Measurements from ENCODE around the gene ZNF780A. TPM values are rescaled to one million over a fixed set of nuclear protein-coding genes. Genes with fewer than 3 reads are reported as not detected.
"Not testable (repeated sequence)": the region's sequence is repeated elsewhere in the genome, so short reads cannot be mapped to it uniquely, and the experiment has no call there.

The ZNF780A gene
- total RNA-seq, 1 experiment from 2014 or later = 9.7 TPM

- peaks cover 79% of the 10 kb centered on the region for H3K27me3 Mint-ChIP-seq (ENCODE audit: insufficient read depth, unreplicated experiment)
- no peak for DNase-seq (ENCODE audit: unreplicated experiment)
- H3K27ac Mint-ChIP-seq (ENCODE audit: low read depth, unreplicated experiment) = no peak overlapping the region
- CTCF ChIA-PET = interaction anchor here (0.9 kb wide), 2 partner anchors 11 to 15 kb away, joined by 3 to 6 read pairs; no protein-coding TSS in a partner anchor
- POLR2A ChIA-PET = no interaction called here
- no peak overlapping the region for H3K4me3 Mint-ChIP-seq (ENCODE audit: unreplicated experiment)
- H3K36me3 Mint-ChIP-seq (ENCODE audit: insufficient read depth, unreplicated experiment) = no peaks in the 10 kb centered on the region
- peaks cover 18% of the 10 kb centered on the region for H3K9me3 Mint-ChIP-seq (ENCODE audit: unreplicated experiment)
- intact Hi-C loops (cut with micrococcal nuclease) = no loop called here
- BruUV-seq (replicated peaks) = no TSS peak
- H3K4me1 Mint-ChIP-seq (ENCODE audit: insufficient read depth, unreplicated experiment) = no peaks in the 10 kb centered on the region
- TF ChIP-seq, protein P1, sequence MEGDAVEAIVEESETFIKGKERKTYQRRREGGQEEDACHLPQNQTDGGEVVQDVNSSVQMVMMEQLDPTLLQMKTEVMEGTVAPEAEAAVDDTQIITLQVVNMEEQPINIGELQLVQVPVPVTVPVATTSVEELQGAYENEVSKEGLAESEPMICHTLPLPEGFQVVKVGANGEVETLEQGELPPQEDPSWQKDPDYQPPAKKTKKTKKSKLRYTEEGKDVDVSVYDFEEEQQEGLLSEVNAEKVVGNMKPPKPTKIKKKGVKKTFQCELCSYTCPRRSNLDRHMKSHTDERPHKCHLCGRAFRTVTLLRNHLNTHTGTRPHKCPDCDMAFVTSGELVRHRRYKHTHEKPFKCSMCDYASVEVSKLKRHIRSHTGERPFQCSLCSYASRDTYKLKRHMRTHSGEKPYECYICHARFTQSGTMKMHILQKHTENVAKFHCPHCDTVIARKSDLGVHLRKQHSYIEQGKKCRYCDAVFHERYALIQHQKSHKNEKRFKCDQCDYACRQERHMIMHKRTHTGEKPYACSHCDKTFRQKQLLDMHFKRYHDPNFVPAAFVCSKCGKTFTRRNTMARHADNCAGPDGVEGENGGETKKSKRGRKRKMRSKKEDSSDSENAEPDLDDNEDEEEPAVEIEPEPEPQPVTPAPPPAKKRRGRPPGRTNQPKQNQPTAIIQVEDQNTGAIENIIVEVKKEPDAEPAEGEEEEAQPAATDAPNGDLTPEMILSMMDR (IDR thresholded peaks at IDR 0.05; ENCODE audit: unreplicated experiment) = no peak
These were observed 38.2 kb upstream of the ZNF780A start for GRCh38 chr19:40128991-40129390.

GRCh38 chr19:40119380-40119779, 28.6 kb upstream of the ZNF780A start:
- CTCF ChIA-PET = no interaction called here
- Mint-ChIP-seq H3K27me3 (ENCODE audit: insufficient read depth, unreplicated experiment) (peaks cover 33% of the 10 kb centered on the region), H3K27ac (ENCODE audit: low read depth, unreplicated experiment) (no peak overlapping the region), H3K4me3 (ENCODE audit: unreplicated experiment) (no peak overlapping the region), H3K36me3 (ENCODE audit: insufficient read depth, unreplicated experiment) (no peaks in the 10 kb centered on the region), H3K4me1 (ENCODE audit: insufficient read depth, unreplicated experiment) (no peaks in the 10 kb centered on the region), H3K9me3 (ENCODE audit: unreplicated experiment) (peaks cover 7% of the 10 kb centered on the region)
- no TSS peak for BruUV-seq (replicated peaks)
- intact Hi-C loops (cut with micrococcal nuclease) = no loop called here
- DNase-seq (ENCODE audit: unreplicated experiment) = no peak
- TF ChIP-seq, protein P1 (IDR thresholded peaks at IDR 0.05; ENCODE audit: unreplicated experiment) = no peak
- POLR2A ChIA-PET = no interaction called here

DNA sequence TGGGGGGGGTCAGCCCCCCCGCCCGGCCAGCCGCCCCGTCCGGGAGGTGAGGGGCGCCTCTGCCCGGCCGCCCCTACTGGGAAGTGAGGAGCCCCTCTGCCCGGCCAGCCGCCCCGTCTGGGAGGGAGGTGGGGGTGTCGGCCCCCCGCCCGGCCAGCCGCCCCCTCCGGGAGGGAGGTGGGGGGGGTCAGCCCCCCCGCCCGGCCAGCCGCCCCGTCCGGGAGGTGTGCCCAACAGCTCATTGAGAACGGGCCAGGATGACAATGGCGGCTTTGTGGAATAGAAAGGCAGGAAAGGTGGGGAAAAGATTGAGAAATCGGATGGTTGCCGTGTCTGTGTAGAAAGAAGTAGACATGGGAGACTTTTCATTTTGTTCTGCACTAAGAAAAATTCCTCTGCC, 27.9 kb upstream of the ZNF780A start:
- BruUV-seq (replicated peaks); H3K4me3 Mint-ChIP-seq (ENCODE audit: unreplicated experiment); H3K27ac Mint-ChIP-seq (ENCODE audit: low read depth, unreplicated experiment); H3K36me3 Mint-ChIP-seq (ENCODE audit: insufficient read depth, unreplicated experiment); DNase-seq (ENCODE audit: unreplicated experiment); H3K4me1 Mint-ChIP-seq (ENCODE audit: insufficient read depth, unreplicated experiment); intact Hi-C loops (cut with micrococcal nuclease); CTCF ChIA-PET; H3K9me3 Mint-ChIP-seq (ENCODE audit: unreplicated experiment); POLR2A ChIA-PET: not testable (repeated sequence)
- peaks cover 25% of the 10 kb centered on the region for H3K27me3 Mint-ChIP-seq (ENCODE audit: insufficient read depth, unreplicated experiment)

DNA sequence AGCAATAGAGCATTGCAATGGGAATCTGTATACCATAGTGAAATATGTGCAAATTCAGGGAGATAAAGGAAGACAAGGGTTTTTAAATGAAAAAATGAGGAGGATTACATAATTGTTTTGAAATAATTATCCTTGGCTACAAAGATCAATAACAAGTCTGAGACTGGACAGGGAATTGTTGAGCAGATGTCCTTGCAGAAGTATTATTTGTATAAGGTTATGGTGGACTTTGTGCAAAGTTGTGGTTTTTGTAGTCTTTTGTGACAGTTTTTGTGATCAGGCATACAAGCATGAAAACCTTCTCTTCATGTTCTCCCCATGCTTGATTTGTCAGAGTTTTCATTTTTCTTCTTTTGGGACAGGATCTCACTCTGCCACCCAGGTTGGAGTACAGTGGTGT, 25.3 kb upstream of the ZNF780A start:
- no TSS peak for BruUV-seq (replicated peaks)
- H3K27me3 Mint-ChIP-seq (ENCODE audit: insufficient read depth, unreplicated experiment) = peaks cover 16% of the 10 kb centered on the region
- DNase-seq (ENCODE audit: unreplicated experiment) = no peak
- TF ChIP-seq, protein P1 (IDR thresholded peaks at IDR 0.05; ENCODE audit: unreplicated experiment) = no peak
- H3K4me1 Mint-ChIP-seq (ENCODE audit: insufficient read depth, unreplicated experiment) = no peaks in the 10 kb centered on the region
- H3K27ac Mint-ChIP-seq (ENCODE audit: low read depth, unreplicated experiment) = no peak overlapping the region
- H3K4me3 Mint-ChIP-seq (ENCODE audit: unreplicated experiment) = no peak overlapping the region
- peaks cover 8% of the 10 kb centered on the region for H3K9me3 Mint-ChIP-seq (ENCODE audit: unreplicated experiment)
- intact Hi-C loops (cut with micrococcal nuclease) = no loop called here
- ChIA-PET CTCF (no interaction called here), POLR2A (no interaction called here)
- H3K36me3 Mint-ChIP-seq (ENCODE audit: insufficient read depth, unreplicated experiment) = peaks cover 6% of the 10 kb centered on the region

DNA sequence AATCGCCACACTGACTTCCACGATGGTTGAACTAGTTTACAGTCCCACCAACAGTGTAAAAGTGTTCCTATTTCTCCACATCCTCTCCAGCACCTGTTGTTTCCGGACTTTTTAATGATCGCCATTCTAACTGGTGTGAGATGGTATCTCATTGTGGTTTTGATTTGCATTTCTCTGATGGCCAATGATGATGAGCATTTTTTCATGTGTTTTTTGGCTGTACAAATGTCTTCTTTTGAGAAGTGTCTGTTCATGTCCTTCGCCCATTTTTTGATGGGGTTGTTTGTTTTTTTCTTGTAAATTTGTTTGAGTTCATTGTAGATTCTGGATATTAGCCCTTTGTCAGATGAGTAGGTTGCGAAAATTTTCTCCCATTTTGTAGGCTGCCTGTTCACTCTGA, 23.4 kb upstream of the ZNF780A start:
- H3K36me3 Mint-ChIP-seq (ENCODE audit: insufficient read depth, unreplicated experiment); DNase-seq (ENCODE audit: unreplicated experiment); BruUV-seq (replicated peaks); H3K4me3 Mint-ChIP-seq (ENCODE audit: unreplicated experiment); H3K27me3 Mint-ChIP-seq (ENCODE audit: insufficient read depth, unreplicated experiment); intact Hi-C loops (cut with micrococcal nuclease); H3K4me1 Mint-ChIP-seq (ENCODE audit: insufficient read depth, unreplicated experiment); H3K27ac Mint-ChIP-seq (ENCODE audit: low read depth, unreplicated experiment); POLR2A ChIA-PET; CTCF ChIA-PET; H3K9me3 Mint-ChIP-seq (ENCODE audit: unreplicated experiment): not testable (repeated sequence)

DNA sequence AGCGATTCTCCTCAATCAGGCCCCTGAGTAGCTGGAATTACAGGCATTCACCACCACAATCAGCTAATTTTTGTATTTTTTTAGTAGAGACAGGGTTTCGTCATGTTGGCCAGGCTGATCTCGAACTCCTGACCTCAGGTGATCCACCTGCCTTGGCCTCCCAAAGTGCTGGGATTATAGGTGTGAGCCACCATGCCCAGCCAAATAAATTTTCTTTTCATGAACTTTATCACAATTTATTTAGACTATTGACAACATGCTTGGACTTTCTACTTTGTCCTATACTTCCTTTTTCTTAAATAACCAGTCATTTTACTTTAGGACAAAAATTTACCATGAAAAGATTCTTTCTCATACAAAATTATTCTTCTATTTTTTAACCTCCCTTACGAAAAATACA, 21.5 kb upstream of the ZNF780A start:
- H3K27ac Mint-ChIP-seq (ENCODE audit: low read depth, unreplicated experiment); H3K4me1 Mint-ChIP-seq (ENCODE audit: insufficient read depth, unreplicated experiment); H3K9me3 Mint-ChIP-seq (ENCODE audit: unreplicated experiment); H3K4me3 Mint-ChIP-seq (ENCODE audit: unreplicated experiment); intact Hi-C loops (cut with micrococcal nuclease); BruUV-seq (replicated peaks); DNase-seq (ENCODE audit: unreplicated experiment); POLR2A ChIA-PET; H3K27me3 Mint-ChIP-seq (ENCODE audit: insufficient read depth, unreplicated experiment); H3K36me3 Mint-ChIP-seq (ENCODE audit: insufficient read depth, unreplicated experiment); CTCF ChIA-PET: not testable (repeated sequence)
